ENCODE results near the gene GNB1.

GRCh38 chr1:1802871-1803270 is 88.0 kb downstream of the GNB1 start:
- no peak for TF ChIP-seq CTCF (IDR thresholded peaks at IDR 0.05)
- TF ChIP-seq POLR2A (IDR thresholded peaks at IDR 0.05), result no peak
